A673 (cell line): ENCODE results near the gene LIN9.

Source experiments
- CTCF ChIP-seq: fragments of 300-800, 200-600 bp; sonication (generic); conservative IDR thresholded peaks from 2 replicates; pipeline ENCODE4 v1.5.1; 2017; ENCODE audit warnings: low read depth, mild to moderate bottlenecking, antibody characterized with exemption, low read length, moderate library complexity, mixed read lengths
- EZH2 ChIP-seq: fragments of 200-600 bp; sonication (generic); IDR thresholded peaks from 2 replicates; pipeline ENCODE4 v1.6.1; 2017; ENCODE audit warnings: borderline replicate concordance, low read depth, mild to moderate bottlenecking, mixed read lengths, antibody characterized with exemption, low read length; ENCODE audit not compliant: poor library complexity, severe bottlenecking

GRCh38 chr1:226199971-226200370 lies 109.0 kb downstream of the LIN9 start:
- TF ChIP-seq EZH2 (no peak), CTCF (no peak)
